ENCODE data around the gene SKAP1. TPM values are rescaled to one million over a fixed set of nuclear protein-coding genes. Genes with fewer than 3 reads are reported as not detected.

Gene SKAP1
- total and polyA plus RNA-seq, 2 experiments from 2014 or later: 0.27 TPM; not detected in 1

DNA sequence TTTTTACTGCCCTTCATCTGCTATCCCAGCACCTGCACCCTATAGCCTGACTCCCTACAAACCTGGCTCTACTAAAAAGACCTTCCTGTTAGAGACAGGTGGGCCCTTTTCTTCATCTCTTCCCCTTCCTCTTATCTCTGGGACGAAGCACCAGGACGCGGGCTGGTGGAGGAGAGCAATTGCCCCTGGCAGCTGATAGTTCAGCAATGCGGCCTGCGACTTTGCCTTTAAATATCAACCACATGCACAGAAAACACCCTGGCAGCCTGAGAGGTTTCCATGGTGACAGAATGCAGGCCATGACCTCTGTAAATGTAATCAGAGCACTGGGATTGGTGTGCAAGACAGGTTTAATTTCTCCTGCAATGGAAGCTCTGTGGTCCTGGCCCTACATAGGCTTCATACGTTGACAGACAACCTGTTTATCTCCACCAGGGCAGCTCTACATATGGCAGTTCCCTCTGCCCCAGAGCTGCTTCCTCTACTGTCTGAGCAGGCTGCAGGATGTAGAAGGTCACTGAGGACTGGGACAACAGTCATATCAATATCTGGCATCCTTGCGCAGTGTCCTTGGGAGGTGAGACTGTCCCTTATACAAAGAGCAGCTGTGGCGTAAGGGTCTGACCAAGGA, 10.0 kb upstream of the SKAP1 start (continued):
- TF ChIP-seq, protein P1, sequence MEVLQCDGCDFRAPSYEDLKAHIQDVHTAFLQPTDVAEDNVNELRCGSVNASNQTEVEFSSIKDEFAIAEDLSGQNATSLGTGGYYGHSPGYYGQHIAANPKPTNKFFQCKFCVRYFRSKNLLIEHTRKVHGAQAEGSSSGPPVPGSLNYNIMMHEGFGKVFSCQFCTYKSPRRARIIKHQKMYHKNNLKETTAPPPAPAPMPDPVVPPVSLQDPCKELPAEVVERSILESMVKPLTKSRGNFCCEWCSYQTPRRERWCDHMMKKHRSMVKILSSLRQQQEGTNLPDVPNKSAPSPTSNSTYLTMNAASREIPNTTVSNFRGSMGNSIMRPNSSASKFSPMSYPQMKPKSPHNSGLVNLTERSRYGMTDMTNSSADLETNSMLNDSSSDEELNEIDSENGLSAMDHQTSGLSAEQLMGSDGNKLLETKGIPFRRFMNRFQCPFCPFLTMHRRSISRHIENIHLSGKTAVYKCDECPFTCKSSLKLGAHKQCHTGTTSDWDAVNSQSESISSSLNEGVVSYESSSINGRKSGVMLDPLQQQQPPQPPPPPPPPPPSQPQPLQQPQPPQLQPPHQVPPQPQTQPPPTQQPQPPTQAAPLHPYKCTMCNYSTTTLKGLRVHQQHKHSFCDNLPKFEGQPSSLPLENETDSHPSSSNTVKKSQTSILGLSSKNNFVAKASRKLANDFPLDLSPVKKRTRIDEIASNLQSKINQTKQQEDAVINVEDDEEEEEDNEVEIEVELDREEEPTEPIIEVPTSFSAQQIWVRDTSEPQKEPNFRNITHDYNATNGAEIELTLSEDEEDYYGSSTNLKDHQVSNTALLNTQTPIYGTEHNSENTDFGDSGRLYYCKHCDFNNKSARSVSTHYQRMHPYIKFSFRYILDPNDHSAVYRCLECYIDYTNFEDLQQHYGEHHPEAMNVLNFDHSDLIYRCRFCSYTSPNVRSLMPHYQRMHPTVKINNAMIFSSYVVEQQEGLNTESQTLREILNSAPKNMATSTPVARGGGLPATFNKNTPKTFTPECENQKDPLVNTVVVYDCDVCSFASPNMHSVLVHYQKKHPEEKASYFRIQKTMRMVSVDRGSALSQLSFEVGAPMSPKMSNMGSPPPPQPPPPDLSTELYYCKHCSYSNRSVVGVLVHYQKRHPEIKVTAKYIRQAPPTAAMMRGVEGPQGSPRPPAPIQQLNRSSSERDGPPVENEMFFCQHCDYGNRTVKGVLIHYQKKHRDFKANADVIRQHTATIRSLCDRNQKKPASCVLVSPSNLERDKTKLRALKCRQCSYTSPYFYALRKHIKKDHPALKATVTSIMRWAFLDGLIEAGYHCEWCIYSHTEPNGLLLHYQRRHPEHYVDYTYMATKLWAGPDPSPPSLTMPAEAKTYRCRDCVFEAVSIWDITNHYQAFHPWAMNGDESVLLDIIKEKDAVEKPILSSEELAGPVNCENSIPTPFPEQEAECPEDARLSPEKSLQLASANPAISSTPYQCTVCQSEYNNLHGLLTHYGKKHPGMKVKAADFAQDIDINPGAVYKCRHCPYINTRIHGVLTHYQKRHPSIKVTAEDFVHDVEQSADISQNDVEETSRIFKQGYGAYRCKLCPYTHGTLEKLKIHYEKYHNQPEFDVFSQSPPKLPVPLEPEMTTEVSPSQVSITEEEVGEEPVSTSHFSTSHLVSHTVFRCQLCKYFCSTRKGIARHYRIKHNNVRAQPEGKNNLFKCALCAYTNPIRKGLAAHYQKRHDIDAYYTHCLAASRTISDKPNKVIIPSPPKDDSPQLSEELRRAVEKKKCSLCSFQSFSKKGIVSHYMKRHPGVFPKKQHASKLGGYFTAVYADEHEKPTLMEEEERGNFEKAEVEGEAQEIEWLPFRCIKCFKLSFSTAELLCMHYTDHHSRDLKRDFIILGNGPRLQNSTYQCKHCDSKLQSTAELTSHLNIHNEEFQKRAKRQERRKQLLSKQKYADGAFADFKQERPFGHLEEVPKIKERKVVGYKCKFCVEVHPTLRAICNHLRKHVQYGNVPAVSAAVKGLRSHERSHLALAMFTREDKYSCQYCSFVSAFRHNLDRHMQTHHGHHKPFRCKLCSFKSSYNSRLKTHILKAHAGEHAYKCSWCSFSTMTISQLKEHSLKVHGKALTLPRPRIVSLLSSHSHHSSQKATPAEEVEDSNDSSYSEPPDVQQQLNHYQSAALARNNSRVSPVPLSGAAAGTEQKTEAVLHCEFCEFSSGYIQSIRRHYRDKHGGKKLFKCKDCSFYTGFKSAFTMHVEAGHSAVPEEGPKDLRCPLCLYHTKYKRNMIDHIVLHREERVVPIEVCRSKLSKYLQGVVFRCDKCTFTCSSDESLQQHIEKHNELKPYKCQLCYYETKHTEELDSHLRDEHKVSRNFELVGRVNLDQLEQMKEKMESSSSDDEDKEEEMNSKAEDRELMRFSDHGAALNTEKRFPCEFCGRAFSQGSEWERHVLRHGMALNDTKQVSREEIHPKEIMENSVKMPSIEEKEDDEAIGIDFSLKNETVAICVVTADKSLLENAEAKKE (CRISPR knock-in tag; IDR thresholded peaks at IDR 0.05): no peak
- TF ChIP-seq, protein P2, sequence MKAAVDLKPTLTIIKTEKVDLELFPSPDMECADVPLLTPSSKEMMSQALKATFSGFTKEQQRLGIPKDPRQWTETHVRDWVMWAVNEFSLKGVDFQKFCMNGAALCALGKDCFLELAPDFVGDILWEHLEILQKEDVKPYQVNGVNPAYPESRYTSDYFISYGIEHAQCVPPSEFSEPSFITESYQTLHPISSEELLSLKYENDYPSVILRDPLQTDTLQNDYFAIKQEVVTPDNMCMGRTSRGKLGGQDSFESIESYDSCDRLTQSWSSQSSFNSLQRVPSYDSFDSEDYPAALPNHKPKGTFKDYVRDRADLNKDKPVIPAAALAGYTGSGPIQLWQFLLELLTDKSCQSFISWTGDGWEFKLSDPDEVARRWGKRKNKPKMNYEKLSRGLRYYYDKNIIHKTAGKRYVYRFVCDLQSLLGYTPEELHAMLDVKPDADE (IDR thresholded peaks at IDR 0.05): no peak
- TF ChIP-seq EZH2 (IDR thresholded peaks at IDR 0.05; ENCODE audit: low read depth, unreplicated experiment) (no peak), ZNF331 (CRISPR knock-in tag; IDR thresholded peaks at IDR 0.05; ENCODE audit: low read depth) (no peak), ZNF114 (CRISPR knock-in tag; IDR thresholded peaks at IDR 0.05) (no peak), POLR2AphosphoS5 (IDR thresholded peaks at IDR 0.05; ENCODE audit: low read depth) (no peak), JUNB (IDR thresholded peaks at IDR 0.05; ENCODE audit: unreplicated experiment) (no peak), NANOG (IDR thresholded peaks at IDR 0.05; ENCODE audit: borderline replicate concordance) (no peak)

All from GM23338 (cell line).